HG03025 (cell line): Measurements from ENCODE around the gene NELFB.
A peak's percentile ranks its signal among the peaks of the same experiment; 100 is the strongest.

Experiments used
- ATAC-seq: cut with Tn5 transposase; IDR thresholded peaks from one replicate; pipeline ENCODE4 v1.9.1; 2021; ENCODE audit warnings: mild to moderate bottlenecking, moderate library complexity; ENCODE audit not compliant: unreplicated experiment, low FRiP score

NELFB gene

GRCh38 chr9:137300567-137301080 is 45.5 kb downstream of the NELFB start:
- no peak for ATAC-seq

GRCh38 chr9:137301081-137301947 is 46.2 kb downstream of the NELFB start:
- ATAC-seq, result peak; percentile 32

- ATAC-seq, result peak; percentile 45
These were observed 47.0 kb downstream of the NELFB start, which contains the start of gene NRARP for GRCh38 chr9:137302118-137302448. Gene NRARP (minus strand): TSS chr9:137302271. CDS start chr9:137301928, 343 bp downstream.

- peak; percentile 15 for ATAC-seq
These were observed 47.5 kb downstream of the NELFB start for GRCh38 chr9:137302449-137303150.

GRCh38 chr9:137303151-137303892 is 48.2 kb downstream of the NELFB start:
- ATAC-seq, result no peak

GRCh38 chr9:137303893-137304382 is 48.8 kb downstream of the NELFB start:
- ATAC-seq, result no peak

- no peak for ATAC-seq
These were observed 49.4 kb downstream of the NELFB start for GRCh38 chr9:137304383-137305059.

GRCh38 chr9:137305060-137305797 is 50.1 kb downstream of the NELFB start:
- ATAC-seq, result no peak

GRCh38 chr9:137305798-137306065 is 50.6 kb downstream of the NELFB start:
- ATAC-seq, result no peak

GRCh38 chr9:137306066-137306849 is 51.1 kb downstream of the NELFB start:
- no peak for ATAC-seq

- no peak for ATAC-seq
These were observed 51.7 kb downstream of the NELFB start for GRCh38 chr9:137306850-137307254.

- ATAC-seq, result no peak
These were observed 52.3 kb downstream of the NELFB start for GRCh38 chr9:137307255-137308056.

GRCh38 chr9:137308057-137308619 is 53.0 kb downstream of the NELFB start:
- ATAC-seq, result no peak

GRCh38 chr9:137309368-137310188 is 54.5 kb downstream of the NELFB start:
- no peak for ATAC-seq

- ATAC-seq, result no peak
These were observed 55.3 kb downstream of the NELFB start for GRCh38 chr9:137310189-137311052.
